Measurements from ENCODE around the gene OR5T3.
"Not testable (repeated sequence)": the region's sequence is repeated elsewhere in the genome, so short reads cannot be mapped to it uniquely, and the experiment has no call there.

The OR5T3 gene

GRCh38 chr11:56251954-56252353, at the start of gene OR5T3:
Gene OR5T3, plus strand, starts transcription at chr11:56252254. Its CDS starts 0 bp downstream, at chr11:56252254.
- no peak within 1 kb of the TSS for H3K27ac ChIP-seq (ENCODE audit: low read depth, low read length)
- H3K4me1 ChIP-seq (ENCODE audit: control insufficient read depth, insufficient read depth, low read length), result no peaks in the 10 kb centered on the region
- no peak within 1 kb of the TSS for H3K9ac ChIP-seq (ENCODE audit: low read length)
- no peak within 1 kb of the TSS for H3K4me3 ChIP-seq (ENCODE audit: low read depth, low read length)
- H3K27me3 ChIP-seq (ENCODE audit: control insufficient read depth, insufficient read depth, low read length), result no peaks in the 10 kb centered on the region
- H3K9me3 ChIP-seq (ENCODE audit: control insufficient read depth, insufficient read depth, low read depth, low read length), result no peaks in the 10 kb centered on the region
- H3K36me3 ChIP-seq (ENCODE audit: control insufficient read depth, insufficient read depth, low read length), result no peaks in the 10 kb centered on the region

- Histone ChIP-seq H3K4me3 (ENCODE audit: low read depth, low read length) (no peak overlapping the region), H3K27me3 (ENCODE audit: control insufficient read depth, insufficient read depth, low read length) (no peaks in the 10 kb centered on the region), H3K27ac (ENCODE audit: low read depth, low read length) (no peak overlapping the region), H3K4me1 (ENCODE audit: control insufficient read depth, insufficient read depth, low read length) (no peaks in the 10 kb centered on the region), H3K36me3 (ENCODE audit: control insufficient read depth, insufficient read depth, low read length) (no peaks in the 10 kb centered on the region), H3K9me3 (ENCODE audit: control insufficient read depth, insufficient read depth, low read depth, low read length) (peaks cover 5% of the 10 kb centered on the region), H3K9ac (ENCODE audit: low read length) (no peak overlapping the region)
These were observed 44.3 kb upstream of the OR5T3 start for GRCh38 chr11:56207790-56208189.

GRCh38 chr11:56214537-56214936, 37.5 kb upstream of the OR5T3 start:
- no peaks in the 10 kb centered on the region for H3K27me3 ChIP-seq (ENCODE audit: control insufficient read depth, insufficient read depth, low read length)
- no peaks in the 10 kb centered on the region for H3K36me3 ChIP-seq (ENCODE audit: control insufficient read depth, insufficient read depth, low read length)
- no peak overlapping the region for H3K9ac ChIP-seq (ENCODE audit: low read length)
- no peak overlapping the region for H3K4me3 ChIP-seq (ENCODE audit: low read depth, low read length)
- H3K9me3 ChIP-seq (ENCODE audit: control insufficient read depth, insufficient read depth, low read depth, low read length), result peaks cover 14% of the 10 kb centered on the region
- no peaks in the 10 kb centered on the region for H3K4me1 ChIP-seq (ENCODE audit: control insufficient read depth, insufficient read depth, low read length)
- no peak overlapping the region for H3K27ac ChIP-seq (ENCODE audit: low read depth, low read length)

GRCh38 chr11:56219735-56220134, 32.3 kb upstream of the OR5T3 start:
- not testable (repeated sequence) for H3K9ac ChIP-seq (ENCODE audit: low read length); H3K27ac ChIP-seq (ENCODE audit: low read depth, low read length); H3K36me3 ChIP-seq (ENCODE audit: control insufficient read depth, insufficient read depth, low read length); H3K4me1 ChIP-seq (ENCODE audit: control insufficient read depth, insufficient read depth, low read length); H3K4me3 ChIP-seq (ENCODE audit: low read depth, low read length); H3K27me3 ChIP-seq (ENCODE audit: control insufficient read depth, insufficient read depth, low read length)
- peaks cover 24% of the 10 kb centered on the region for H3K9me3 ChIP-seq (ENCODE audit: control insufficient read depth, insufficient read depth, low read depth, low read length)

- H3K9me3 ChIP-seq (ENCODE audit: control insufficient read depth, insufficient read depth, low read depth, low read length), result 0 out of 2 replicates have a peak, but pooled peaks cover 2% of the 10 kb centered on the region
- no peaks in the 10 kb centered on the region for H3K4me1 ChIP-seq (ENCODE audit: control insufficient read depth, insufficient read depth, low read length)
- no peaks in the 10 kb centered on the region for H3K36me3 ChIP-seq (ENCODE audit: control insufficient read depth, insufficient read depth, low read length)
- no peak within 1 kb of the TSS for H3K4me3 ChIP-seq (ENCODE audit: low read depth, low read length)
- H3K9ac ChIP-seq (ENCODE audit: low read length), result no peak within 1 kb of the TSS
- no peak within 1 kb of the TSS for H3K27ac ChIP-seq (ENCODE audit: low read depth, low read length)
- H3K27me3 ChIP-seq (ENCODE audit: control insufficient read depth, insufficient read depth, low read length), result no peaks in the 10 kb centered on the region
These were observed 17.9 kb upstream of the OR5T3 start, which contains the start of gene OR5T2 for GRCh38 chr11:56234155-56234554. Gene OR5T2, minus strand, starts transcription at chr11:56234255. Its CDS starts 1,193 bp downstream, at chr11:56233062.

- no peaks in the 10 kb centered on the region for H3K4me1 ChIP-seq (ENCODE audit: control insufficient read depth, insufficient read depth, low read length)
- H3K9me3 ChIP-seq (ENCODE audit: control insufficient read depth, insufficient read depth, low read depth, low read length), result 0 out of 2 replicates have a peak, but pooled peaks cover 3% of the 10 kb centered on the region
These were observed 19.0 kb downstream of the OR5T3 start for GRCh38 chr11:56271092-56271491.

GRCh38 chr11:56273854-56274253, 21.8 kb downstream of the OR5T3 start, which contains the start of gene OR5T1:
Gene OR5T1, plus strand, starts transcription at chr11:56274154. Its CDS starts 1,485 bp downstream, at chr11:56275639.
- Histone ChIP-seq H3K9me3 (ENCODE audit: control insufficient read depth, insufficient read depth, low read depth, low read length) (no peaks in the 10 kb centered on the region), H3K9ac (ENCODE audit: low read length) (no peak within 1 kb of the TSS), H3K4me3 (ENCODE audit: low read depth, low read length) (no peak within 1 kb of the TSS), H3K36me3 (ENCODE audit: control insufficient read depth, insufficient read depth, low read length) (no peaks in the 10 kb centered on the region), H3K4me1 (ENCODE audit: control insufficient read depth, insufficient read depth, low read length) (no peaks in the 10 kb centered on the region), H3K27ac (ENCODE audit: low read depth, low read length) (no peak within 1 kb of the TSS), H3K27me3 (ENCODE audit: control insufficient read depth, insufficient read depth, low read length) (no peaks in the 10 kb centered on the region)

More at GRCh38 chr11:56271092-56271491, 19.0 kb downstream of the OR5T3 start:
- H3K9ac ChIP-seq (ENCODE audit: low read length), result no peak overlapping the region
- H3K4me3 ChIP-seq (ENCODE audit: low read depth, low read length), result no peak overlapping the region
- no peaks in the 10 kb centered on the region for H3K36me3 ChIP-seq (ENCODE audit: control insufficient read depth, insufficient read depth, low read length)
- H3K27me3 ChIP-seq (ENCODE audit: control insufficient read depth, insufficient read depth, low read length), result no peaks in the 10 kb centered on the region
- no peak overlapping the region for H3K27ac ChIP-seq (ENCODE audit: low read depth, low read length)

GRCh38 chr11:56292154-56292553, 40.1 kb downstream of the OR5T3 start, which contains the start of gene OR8H1:
Gene OR8H1, minus strand, starts transcription at chr11:56292254. Its CDS starts 1,192 bp downstream, at chr11:56291062.
- Histone ChIP-seq H3K36me3 (ENCODE audit: control insufficient read depth, insufficient read depth, low read length) (no peaks in the 10 kb centered on the region), H3K4me1 (ENCODE audit: control insufficient read depth, insufficient read depth, low read length) (no peaks in the 10 kb centered on the region; the same call in 1 of the 2 replicates), H3K27me3 (ENCODE audit: control insufficient read depth, insufficient read depth, low read length) (no peaks in the 10 kb centered on the region), H3K9ac (ENCODE audit: low read length) (no peak within 1 kb of the TSS), H3K9me3 (ENCODE audit: control insufficient read depth, insufficient read depth, low read depth, low read length) (no peaks in the 10 kb centered on the region), H3K4me3 (ENCODE audit: low read depth, low read length) (no peak within 1 kb of the TSS), H3K27ac (ENCODE audit: low read depth, low read length) (no peak within 1 kb of the TSS)

GRCh38 chr11:56296898-56297297, 44.8 kb downstream of the OR5T3 start:
- Histone ChIP-seq H3K27ac (ENCODE audit: low read depth, low read length) (no peak overlapping the region), H3K9me3 (ENCODE audit: control insufficient read depth, insufficient read depth, low read depth, low read length) (no peaks in the 10 kb centered on the region), H3K4me3 (ENCODE audit: low read depth, low read length) (no peak overlapping the region), H3K36me3 (ENCODE audit: control insufficient read depth, insufficient read depth, low read length) (no peaks in the 10 kb centered on the region), H3K27me3 (ENCODE audit: control insufficient read depth, insufficient read depth, low read length) (no peaks in the 10 kb centered on the region), H3K4me1 (ENCODE audit: control insufficient read depth, insufficient read depth, low read length) (no peaks in the 10 kb centered on the region), H3K9ac (ENCODE audit: low read length) (no peak overlapping the region)
